Epithelial cell of proximal tubule (primary cell): ENCODE results near the gene TGFB2. TPM values are rescaled to one million over a fixed set of nuclear protein-coding genes. Genes with fewer than 3 reads are reported as not detected.

Experiments used
- DNase-seq: peaks from one replicate; pipeline ENCODE4 v3.0.0-alpha.2; 2011; ENCODE audit warnings: low read depth
- H3K4me3 ChIP-seq: 2 replicates; pipeline ENCODE4 v1.5.1; 2011; ENCODE audit warnings: low read depth, mild to moderate bottlenecking, low read length
- total RNA-seq: library from RNA; depleted of rRNA; stranded (reverse); fragments of >200 nt; gene quantifications from 2 replicates; pipeline ENCODE4 v1.2.3, GENCODE V29; 2015
- TF ChIP-seq, protein P1 (sequence below): conservative IDR thresholded peaks from 2 replicates; pipeline ENCODE4 v1.5.1; 2012; ENCODE audit warnings: low read depth, mild to moderate bottlenecking, low read length

TGFB2 gene
- total RNA-seq, 1 donor from 2014 or later = 33.7 TPM

DNA sequence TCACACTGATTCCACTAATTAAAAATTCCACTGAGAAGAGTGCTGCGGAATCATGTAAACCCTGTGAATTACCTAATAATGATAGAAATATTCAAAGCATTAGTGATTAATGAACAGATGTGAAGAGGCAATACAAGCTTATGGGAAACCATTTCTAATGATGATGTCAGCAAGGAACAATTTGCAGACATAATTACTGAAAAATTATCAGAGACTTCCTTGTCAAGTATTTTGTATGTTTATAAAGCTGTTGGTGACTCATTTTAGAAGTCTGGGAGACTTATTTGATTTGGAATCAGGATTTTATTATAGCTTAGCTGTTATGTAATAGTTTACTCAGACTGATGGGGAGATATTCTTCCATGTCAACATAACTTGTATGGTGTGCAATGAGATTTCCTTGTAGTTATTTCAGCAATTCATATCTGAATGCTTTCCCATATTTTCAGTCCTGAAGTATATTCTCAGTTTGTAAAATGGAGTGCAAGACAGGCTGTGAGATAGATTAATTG is 135.5 kb downstream of the TGFB2 start:
- no peak overlapping the region for H3K4me3 ChIP-seq
- DNase-seq = no peak
- TF ChIP-seq, protein P1, sequence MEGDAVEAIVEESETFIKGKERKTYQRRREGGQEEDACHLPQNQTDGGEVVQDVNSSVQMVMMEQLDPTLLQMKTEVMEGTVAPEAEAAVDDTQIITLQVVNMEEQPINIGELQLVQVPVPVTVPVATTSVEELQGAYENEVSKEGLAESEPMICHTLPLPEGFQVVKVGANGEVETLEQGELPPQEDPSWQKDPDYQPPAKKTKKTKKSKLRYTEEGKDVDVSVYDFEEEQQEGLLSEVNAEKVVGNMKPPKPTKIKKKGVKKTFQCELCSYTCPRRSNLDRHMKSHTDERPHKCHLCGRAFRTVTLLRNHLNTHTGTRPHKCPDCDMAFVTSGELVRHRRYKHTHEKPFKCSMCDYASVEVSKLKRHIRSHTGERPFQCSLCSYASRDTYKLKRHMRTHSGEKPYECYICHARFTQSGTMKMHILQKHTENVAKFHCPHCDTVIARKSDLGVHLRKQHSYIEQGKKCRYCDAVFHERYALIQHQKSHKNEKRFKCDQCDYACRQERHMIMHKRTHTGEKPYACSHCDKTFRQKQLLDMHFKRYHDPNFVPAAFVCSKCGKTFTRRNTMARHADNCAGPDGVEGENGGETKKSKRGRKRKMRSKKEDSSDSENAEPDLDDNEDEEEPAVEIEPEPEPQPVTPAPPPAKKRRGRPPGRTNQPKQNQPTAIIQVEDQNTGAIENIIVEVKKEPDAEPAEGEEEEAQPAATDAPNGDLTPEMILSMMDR = no peak

DNA sequence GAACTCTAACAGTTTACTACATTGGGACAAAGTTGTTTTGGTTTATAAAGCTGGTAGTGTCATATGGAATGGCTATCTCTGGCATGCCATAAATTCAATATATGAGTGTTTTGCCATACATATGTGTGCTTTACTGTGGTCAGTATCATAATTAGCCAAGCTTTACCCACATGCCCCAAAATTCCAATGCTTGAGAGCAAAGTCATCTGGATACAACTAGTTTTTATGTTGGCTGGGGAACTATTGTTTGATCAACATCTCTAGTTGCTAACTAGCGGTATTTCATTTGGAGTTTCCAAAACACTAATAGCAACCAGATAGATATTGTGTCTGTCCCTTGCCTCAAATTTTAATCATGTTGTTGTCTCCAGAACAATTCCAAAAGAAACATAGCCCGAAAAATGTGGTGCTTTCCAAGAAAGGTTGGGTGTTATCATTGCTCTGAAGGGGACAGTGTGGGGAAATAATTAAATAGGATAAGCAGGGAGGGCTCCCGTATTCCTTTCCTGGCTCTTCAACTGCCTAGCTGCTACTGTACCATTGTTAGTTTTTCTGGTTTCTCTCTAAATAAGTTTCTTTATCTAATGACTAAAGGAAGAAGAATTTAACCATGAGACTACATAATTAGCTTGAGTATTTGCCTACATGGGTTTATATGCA is 136.1 kb downstream of the TGFB2 start:
- no peak overlapping the region for H3K4me3 ChIP-seq
- TF ChIP-seq, protein P1 = no peak
- no peak for DNase-seq

DNA sequence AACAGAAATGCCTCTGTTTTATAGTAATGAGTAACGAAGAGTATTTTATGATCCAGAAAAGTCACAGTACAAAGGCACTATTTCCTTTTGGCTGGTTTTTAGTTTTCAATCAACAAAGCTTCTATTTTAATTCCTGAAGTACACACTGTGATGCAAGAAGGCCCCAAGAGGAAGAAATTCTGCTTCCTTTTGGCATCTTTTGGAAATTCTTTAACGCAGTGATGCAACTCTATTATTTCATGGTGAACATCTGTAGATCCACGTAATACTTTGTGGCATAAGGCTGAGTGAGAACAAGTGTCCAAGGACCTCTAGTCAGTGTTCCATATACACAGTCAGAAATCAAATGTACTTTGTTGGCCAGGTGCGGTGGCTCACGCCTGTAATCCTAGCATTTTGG is 137.5 kb downstream of the TGFB2 start:
- H3K4me3 ChIP-seq = no peak overlapping the region
- DNase-seq = no peak
- TF ChIP-seq, protein P1 = no peak

DNA sequence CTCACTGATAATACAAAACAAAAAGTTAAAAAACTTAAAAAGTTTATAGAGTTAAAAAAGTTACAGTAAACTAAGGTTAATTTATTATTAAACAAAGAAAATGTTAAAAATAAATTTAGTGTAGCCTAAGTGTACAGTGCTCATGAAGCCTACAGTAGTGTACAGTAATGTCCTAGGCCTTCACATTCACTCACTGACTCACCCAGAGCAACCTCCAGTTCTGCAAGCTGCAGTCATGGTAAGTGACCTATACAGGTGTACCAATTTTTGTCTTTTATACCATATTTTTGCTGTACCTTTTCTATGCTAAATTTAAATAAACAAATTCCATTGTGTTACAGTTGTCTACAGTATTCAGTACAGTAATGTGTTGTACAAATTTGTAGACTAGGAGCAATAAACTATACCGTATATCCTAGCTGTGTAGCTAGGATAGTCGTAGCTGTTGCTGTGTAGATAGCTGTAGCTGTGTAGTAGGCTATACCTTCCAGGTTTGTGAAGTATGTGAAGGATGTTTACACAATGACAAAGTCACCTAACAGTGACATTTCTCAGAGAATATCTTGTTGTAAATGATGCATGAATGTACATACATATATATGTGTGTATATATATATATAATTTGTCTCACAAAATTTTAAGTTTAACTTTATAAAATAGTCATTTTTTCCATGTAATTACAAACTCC is 140.2 kb downstream of the TGFB2 start:
- no peak overlapping the region for H3K4me3 ChIP-seq
- TF ChIP-seq, protein P1 = no peak
- DNase-seq = no peak

DNA sequence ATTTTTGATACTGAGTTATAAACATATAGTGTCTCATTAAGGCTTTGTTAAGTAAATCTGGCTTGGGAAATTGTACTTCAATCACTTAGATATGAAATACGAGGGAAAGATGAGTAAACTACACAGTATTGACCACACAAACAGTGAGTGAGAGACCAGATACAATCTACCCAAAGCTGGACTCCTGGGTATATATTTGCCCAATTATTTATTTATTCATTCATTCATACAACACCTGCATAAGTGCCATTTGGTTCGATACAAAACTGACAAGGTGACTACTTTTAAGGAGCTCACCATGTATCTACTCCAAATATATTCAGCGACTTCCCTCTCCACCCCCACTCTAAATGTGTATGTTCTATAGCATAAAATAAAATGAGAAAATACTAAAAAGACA is 143.4 kb downstream of the TGFB2 start:
- H3K4me3 ChIP-seq = no peak overlapping the region
- TF ChIP-seq, protein P1 = no peak
- DNase-seq = no peak

DNA sequence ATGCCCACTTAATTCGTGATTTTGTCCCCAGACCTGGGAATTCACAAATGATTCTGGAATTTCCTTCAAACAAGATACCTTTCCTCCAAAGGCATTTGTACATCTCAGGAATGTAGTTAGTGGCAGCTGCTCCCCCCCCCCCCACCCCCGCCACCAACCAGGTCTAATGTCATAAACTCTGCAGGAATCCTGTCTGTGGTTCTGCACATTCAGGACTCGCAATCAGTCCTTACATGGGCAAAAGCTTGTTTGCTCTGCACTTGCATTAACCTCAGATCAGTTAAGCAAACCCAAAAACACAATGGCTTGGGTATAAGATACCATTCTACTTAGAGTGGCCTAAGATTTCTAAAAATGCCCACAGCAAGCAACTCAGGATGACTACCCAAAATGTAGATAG is 143.8 kb downstream of the TGFB2 start:
- no peak overlapping the region for H3K4me3 ChIP-seq
- no peak for DNase-seq
- TF ChIP-seq, protein P1 = no peak
